HEK293 (cell line): ENCODE measurements around the gene GNS.

Experiments
- CTCF ChIA-PET: fragments of 350-600 bp; formaldehyde crosslinking; extraction: SDS; loops from one replicate; lab custom pipeline; 2021; ENCODE audit warnings: antibody characterized with exemption; lab: Yijun Ruan, JAX
- POLR2A ChIA-PET: fragments of 300-600 bp; formaldehyde crosslinking; extraction: SDS; loops from one replicate; lab custom pipeline; 2020; ENCODE audit warnings: antibody characterized with exemption, inconsistent platforms; lab: Yijun Ruan, JAX
- H3K27ac ChIP-seq: fragments of 200-500 bp; sonication (Bioruptor generic); 2 replicates; pipeline ENCODE4 v1.5.1; 2014; ENCODE audit warnings: low read depth, low read length, control low read depth, inconsistent platforms; ENCODE audit errors: extremely low read depth
- H3K36me3 ChIP-seq, 2 experiments: fragments of 200-500 bp in 1 of 2; sonication (Bioruptor generic) in 1 of 2; 1 replicate in 1 of 2; 2 replicates in 1 of 2; pipeline ENCODE4 v1.5.1; 2014 to 2017; ENCODE audit warnings: inconsistent platforms in 2 of 2, low read length in 2 of 2; ENCODE audit not compliant: control insufficient read depth in 2 of 2, insufficient read depth in 1 of 2
- H3K4me1 ChIP-seq: fragments of 200-500 bp; sonication (Bioruptor generic); 2 replicates; pipeline ENCODE4 v1.5.1; 2014; ENCODE audit warnings: mild to moderate bottlenecking, low read length, inconsistent platforms; ENCODE audit not compliant: control insufficient read depth, insufficient read depth
- H3K4me3 ChIP-seq: 2 replicates; pipeline ENCODE4 v1.5.1; 2011; ENCODE audit warnings: low read depth, mild to moderate bottlenecking, control low read depth, low read length, moderate library complexity
- H3K9me3 ChIP-seq: fragments of 200-500 bp; sonication (Bioruptor generic); 2 replicates; pipeline ENCODE4 v1.5.1; 2014; ENCODE audit warnings: low read depth, low read length, inconsistent platforms; ENCODE audit not compliant: control insufficient read depth, insufficient read depth
- AEBP2 ChIP-seq: fragments of 450-650 bp; formaldehyde crosslinking; IDR thresholded peaks from 2 replicates; pipeline ENCODE4 v1.5.1; 2016; ENCODE audit warnings: missing biosample characterization, missing genetic modification characterization, borderline replicate concordance
- KLF17 ChIP-seq: fragments of 450-650 bp; formaldehyde crosslinking; IDR thresholded peaks from 2 replicates; pipeline ENCODE4 v1.5.1; 2016; ENCODE audit warnings: missing biosample characterization, missing genetic modification characterization
- MYNN ChIP-seq: fragments of 450-650 bp; formaldehyde crosslinking; IDR thresholded peaks from 2 replicates; pipeline ENCODE4 v1.5.1; 2016; ENCODE audit warnings: missing biosample characterization, missing genetic modification characterization, borderline replicate concordance
- SALL2 ChIP-seq: fragments of 450-650 bp; formaldehyde crosslinking; IDR thresholded peaks from 2 replicates; pipeline ENCODE4 v1.5.0; 2017; ENCODE audit warnings: missing biosample characterization, mild to moderate bottlenecking, missing genetic modification characterization, borderline replicate concordance
- SETDB1 ChIP-seq: IDR thresholded peaks from one replicate; pipeline ENCODE4 v1.6.1; 2017; ENCODE audit warnings: mild to moderate bottlenecking, low read length, moderate library complexity, mixed read lengths; ENCODE audit not compliant: insufficient read length
- TCF7L2 ChIP-seq: IDR thresholded peaks from 2 replicates; pipeline ENCODE4 v1.6.1; 2011; ENCODE audit warnings: low read depth, mild to moderate bottlenecking, inconsistent platforms, low read length, moderate library complexity, borderline replicate concordance
- TRIM28 ChIP-seq: IDR thresholded peaks from 2 replicates; pipeline ENCODE4 v1.6.1; 2011; ENCODE audit warnings: low read length, control low read depth, borderline replicate concordance
- WT1 ChIP-seq: fragments of 450-650 bp; formaldehyde crosslinking; IDR thresholded peaks from 2 replicates; pipeline ENCODE4 v1.5.1; 2016; ENCODE audit warnings: missing biosample characterization, missing genetic modification characterization
- YY2 ChIP-seq: fragments of 450-650 bp; formaldehyde crosslinking; IDR thresholded peaks from 2 replicates; pipeline ENCODE4 v1.5.1; 2016; ENCODE audit warnings: missing biosample characterization, missing genetic modification characterization
- ZBTB8A ChIP-seq: fragments of 450-650 bp; formaldehyde crosslinking; IDR thresholded peaks from 2 replicates; pipeline ENCODE4 v1.5.1; 2016; ENCODE audit warnings: missing biosample characterization, missing genetic modification characterization
- ZFP69B ChIP-seq: fragments of 450-650 bp; formaldehyde crosslinking; IDR thresholded peaks from 2 replicates; pipeline ENCODE4 v1.5.1; 2016; ENCODE audit warnings: missing biosample characterization, missing genetic modification characterization
- ZNF133 ChIP-seq: fragments of 450-650 bp; formaldehyde crosslinking; IDR thresholded peaks from 2 replicates; pipeline ENCODE4 v1.5.1; 2016; ENCODE audit warnings: missing biosample characterization, missing genetic modification characterization
- ZNF138 ChIP-seq: fragments of 450-650 bp; formaldehyde crosslinking; IDR thresholded peaks from 2 replicates; pipeline ENCODE4 v1.5.1; 2016; ENCODE audit warnings: missing biosample characterization, missing genetic modification characterization, borderline replicate concordance
- ZNF16 ChIP-seq: fragments of 450-650 bp; formaldehyde crosslinking; IDR thresholded peaks from 2 replicates; pipeline ENCODE4 v1.5.1; 2016; ENCODE audit warnings: low read depth, missing biosample characterization, missing genetic modification characterization
- ZNF169 ChIP-seq: fragments of 450-650 bp; formaldehyde crosslinking; IDR thresholded peaks from 2 replicates; pipeline ENCODE4 v1.5.1; 2016; ENCODE audit warnings: missing biosample characterization, missing genetic modification characterization
- ZNF221 ChIP-seq: fragments of 450-650 bp; formaldehyde crosslinking; IDR thresholded peaks from 2 replicates; pipeline ENCODE4 v1.5.1; 2017; ENCODE audit warnings: missing biosample characterization, missing genetic modification characterization, borderline replicate concordance
- ZNF23 ChIP-seq: fragments of 450-650 bp; formaldehyde crosslinking; IDR thresholded peaks from 2 replicates; pipeline ENCODE4 v1.5.1; 2016; ENCODE audit warnings: missing biosample characterization, missing genetic modification characterization, borderline replicate concordance
- ZNF24 ChIP-seq: fragments of 450-650 bp; formaldehyde crosslinking; IDR thresholded peaks from 2 replicates; pipeline ENCODE4 v1.5.1; 2016; ENCODE audit warnings: missing biosample characterization, missing genetic modification characterization
- ZNF391 ChIP-seq: fragments of 450-650 bp; formaldehyde crosslinking; IDR thresholded peaks from 2 replicates; pipeline ENCODE4 v1.5.1; 2016; ENCODE audit warnings: low read depth, missing biosample characterization, missing genetic modification characterization, borderline replicate concordance
- ZNF404 ChIP-seq: fragments of 450-650 bp; formaldehyde crosslinking; IDR thresholded peaks from 2 replicates; pipeline ENCODE4 v1.5.1; 2017; ENCODE audit warnings: missing biosample characterization, missing genetic modification characterization
- ZNF549 ChIP-seq: fragments of 450-650 bp; IDR thresholded peaks from 2 replicates; pipeline ENCODE4 v1.5.1; 2018; ENCODE audit warnings: missing biosample characterization, missing genetic modification characterization, mild to moderate bottlenecking, inconsistent platforms, moderate library complexity
- ZNF571 ChIP-seq: fragments of 450-650 bp; formaldehyde crosslinking; IDR thresholded peaks from 2 replicates; pipeline ENCODE4 v1.5.0; 2017; ENCODE audit warnings: missing biosample characterization, missing genetic modification characterization
- ZNF658 ChIP-seq: fragments of 450-650 bp; formaldehyde crosslinking; IDR thresholded peaks from 2 replicates; pipeline ENCODE4; 2016; ENCODE audit warnings: missing biosample characterization, missing genetic modification characterization
- ZNF701 ChIP-seq: fragments of 450-650 bp; formaldehyde crosslinking; IDR thresholded peaks from 2 replicates; pipeline ENCODE4 v1.5.1; 2016; ENCODE audit warnings: missing biosample characterization, missing genetic modification characterization
- ZNF747 ChIP-seq: fragments of 450-650 bp; formaldehyde crosslinking; IDR thresholded peaks from 2 replicates; pipeline ENCODE4 v1.5.1; 2016; ENCODE audit warnings: missing biosample characterization, missing genetic modification characterization
- ZSCAN23 ChIP-seq: fragments of 450-650 bp; formaldehyde crosslinking; IDR thresholded peaks from 2 replicates; pipeline ENCODE4 v1.5.1; 2016; ENCODE audit warnings: missing biosample characterization, missing genetic modification characterization

Gene GNS

GRCh38 chr12:64739778-64740177 lies 19.4 kb downstream of the GNS start:
- no peak for TF ChIP-seq ZNF221 (tag by site-specific recombination)
- no peak for TF ChIP-seq ZNF658 (tag by site-specific recombination)
- no peak for TF ChIP-seq ZFP69B (tag by site-specific recombination)
- no peak for TF ChIP-seq KLF17 (tag by site-specific recombination)
- TF ChIP-seq ZNF571 (tag by site-specific recombination), result no peak
- TF ChIP-seq ZNF391 (tag by site-specific recombination), result no peak
- no peak for TF ChIP-seq ZNF24 (tag by site-specific recombination)
- no peak for TF ChIP-seq ZNF138
- no peak for TF ChIP-seq WT1 (tag by site-specific recombination)
- Histone ChIP-seq H3K4me1 (no peaks in the 10 kb centered on the region), H3K27ac (no peak overlapping the region), H3K36me3 (peaks cover 8 to 92% of the 10 kb centered on the region in 2 experiments), H3K9me3 (no peaks in the 10 kb centered on the region), H3K4me3 (no peak overlapping the region)
- ChIA-PET POLR2A (no interaction called here), CTCF (interaction anchor here (0.8 kb wide), 1 partner anchor 62 kb away, joined by 4 read pairs; no protein-coding TSS in a partner anchor)

DNA sequence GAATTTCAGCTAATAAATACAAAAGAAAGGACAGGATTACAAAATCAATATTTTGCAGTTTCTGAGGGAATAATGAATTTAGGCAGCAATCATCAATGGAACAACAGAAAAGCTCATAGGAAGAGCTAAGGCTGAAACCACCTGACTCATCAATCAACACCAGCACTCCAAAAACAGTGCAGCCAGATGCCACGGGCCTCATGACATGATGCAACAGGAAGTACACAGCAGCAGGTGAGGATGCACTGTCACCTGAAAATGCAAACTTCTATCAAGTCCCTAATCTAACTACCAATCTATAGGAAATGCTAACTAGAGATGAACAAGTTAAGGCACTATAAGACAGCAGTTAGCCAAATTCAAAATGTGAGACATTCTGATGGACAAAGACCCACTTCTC lies 21.7 kb downstream of the GNS start:
- ChIA-PET POLR2A (no interaction called here), CTCF (no interaction called here)
- Histone ChIP-seq H3K9me3 (no peaks in the 10 kb centered on the region), H3K4me3 (no peak overlapping the region), H3K27ac (no peak overlapping the region), H3K4me1 (no peaks in the 10 kb centered on the region), H3K36me3 (peaks cover 4 to 84% of the 10 kb centered on the region in 2 experiments)
- TF ChIP-seq KLF17 (tag by site-specific recombination) (no peak), ZSCAN23 (no peak), ZNF133 (tag by site-specific recombination) (no peak), AEBP2 (tag by site-specific recombination) (no peak), ZNF549 (no peak), TCF7L2 (no peak), ZNF221 (tag by site-specific recombination) (no peak), ZNF701 (tag by site-specific recombination) (no peak), ZNF404 (tag by site-specific recombination) (no peak), ZNF169 (no peak), TRIM28 (no peak), ZNF16 (no peak), ZNF23 (tag by site-specific recombination) (no peak), MYNN (no peak), YY2 (tag by site-specific recombination) (no peak), SALL2 (tag by site-specific recombination) (no peak), SETDB1 (no peak), ZBTB8A (tag by site-specific recombination) (no peak), ZNF747 (tag by site-specific recombination) (no peak)
